SKM-1 (cell line): ENCODE results near the gene SEMA6A.

ENCODE experiments used
- DNase-seq: peaks from one replicate; lab custom pipeline; 2025; ENCODE audit not compliant: unreplicated experiment; lab: John Stamatoyannopoulos, UW

The SEMA6A gene

DNA sequence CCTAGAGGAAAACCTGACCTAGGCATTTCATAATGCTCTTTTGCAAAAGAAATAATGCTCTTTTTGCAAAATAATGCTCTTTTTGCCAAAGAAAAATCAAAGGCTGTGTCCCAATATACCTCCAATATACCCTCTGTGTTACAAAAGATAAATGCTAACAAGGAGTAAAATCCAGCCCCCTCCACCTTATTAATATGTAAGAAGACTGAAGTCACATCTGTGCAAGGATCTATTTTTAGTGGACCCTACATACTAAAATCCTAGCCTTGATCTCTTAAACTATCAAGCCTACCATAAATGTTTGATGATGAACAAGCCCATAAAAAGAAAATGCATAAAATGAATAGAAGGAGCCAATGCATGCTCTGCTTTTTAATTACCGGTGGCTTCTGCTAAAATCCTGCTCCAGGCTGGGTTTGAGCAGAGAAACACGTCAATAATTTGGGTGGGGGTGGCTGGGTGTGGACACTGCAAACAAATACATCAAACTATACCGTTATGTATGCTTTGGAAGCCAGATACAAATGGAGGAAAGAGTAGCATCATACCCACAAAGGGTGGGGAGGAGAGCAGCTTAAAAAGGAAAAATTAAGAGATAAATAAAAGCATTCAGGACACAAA is 131.6 kb downstream of the SEMA6A start:
- DNase-seq, result no peak

DNA sequence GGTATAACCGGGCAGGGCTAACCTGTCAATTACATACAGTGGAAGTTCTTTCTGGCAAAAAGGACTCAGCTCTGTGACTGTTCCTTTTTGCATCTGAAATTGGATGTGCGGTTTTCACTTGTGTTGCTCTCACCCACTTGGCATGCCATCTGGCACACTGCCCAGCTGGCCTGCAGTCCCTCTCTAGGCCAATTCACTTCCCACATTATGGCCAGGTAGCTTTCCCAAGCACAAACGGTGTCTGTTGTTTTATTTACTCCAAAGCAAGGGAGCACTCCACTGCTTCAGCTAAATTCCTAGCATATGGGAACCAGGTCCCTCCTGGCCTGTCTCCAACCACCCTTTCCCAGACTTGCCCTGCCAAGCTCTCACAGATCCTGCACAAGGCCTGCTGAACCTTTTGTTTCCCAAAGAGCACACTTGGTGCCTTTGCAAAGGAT is 132.5 kb downstream of the SEMA6A start:
- no peak for DNase-seq

DNA sequence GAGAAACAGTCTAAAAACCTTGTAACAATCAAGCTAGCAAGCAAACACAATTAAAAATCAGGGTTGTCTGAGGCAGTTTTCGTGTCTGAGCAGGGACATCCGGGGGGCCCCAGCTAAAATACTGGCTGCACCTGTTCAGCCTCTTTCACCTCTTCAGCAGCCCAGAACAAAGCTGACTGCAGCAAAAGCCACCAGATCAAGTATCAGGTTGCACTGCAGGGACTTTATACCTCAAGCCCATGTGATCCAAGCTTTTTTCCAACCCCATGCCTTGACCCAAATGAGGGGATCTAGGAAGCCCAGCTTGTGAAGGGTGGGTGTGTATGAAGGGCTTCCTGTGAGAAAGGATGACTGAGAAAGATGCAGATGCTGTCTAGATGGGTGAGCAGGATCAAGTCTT is 133.4 kb downstream of the SEMA6A start:
- no peak for DNase-seq

DNA sequence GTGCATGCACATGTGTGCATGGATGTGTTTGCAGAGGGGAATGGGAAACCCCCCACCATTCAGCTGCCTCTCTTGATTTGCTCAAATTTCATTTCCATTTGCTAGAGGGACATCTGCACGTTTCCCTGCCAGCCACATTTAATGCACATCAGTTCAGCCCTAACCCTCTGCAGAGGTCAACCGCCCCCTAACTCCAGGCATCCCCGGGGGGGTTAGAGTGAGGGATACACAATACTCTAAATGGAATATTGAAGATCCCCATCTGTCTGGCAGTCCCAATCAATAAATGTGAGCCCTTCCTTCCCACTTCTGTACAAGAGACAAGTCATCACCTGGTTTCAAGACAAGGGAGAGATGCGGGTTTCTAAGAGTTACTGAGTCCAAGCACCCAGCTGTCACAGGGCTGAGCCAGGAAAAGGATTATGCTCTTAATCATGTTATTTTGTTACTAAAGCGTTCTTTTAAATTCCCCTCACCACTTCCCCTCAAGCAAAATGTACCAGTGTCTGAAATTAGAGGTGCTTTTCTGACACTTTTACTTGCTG is 134.1 kb downstream of the SEMA6A start:
- no peak for DNase-seq

DNA sequence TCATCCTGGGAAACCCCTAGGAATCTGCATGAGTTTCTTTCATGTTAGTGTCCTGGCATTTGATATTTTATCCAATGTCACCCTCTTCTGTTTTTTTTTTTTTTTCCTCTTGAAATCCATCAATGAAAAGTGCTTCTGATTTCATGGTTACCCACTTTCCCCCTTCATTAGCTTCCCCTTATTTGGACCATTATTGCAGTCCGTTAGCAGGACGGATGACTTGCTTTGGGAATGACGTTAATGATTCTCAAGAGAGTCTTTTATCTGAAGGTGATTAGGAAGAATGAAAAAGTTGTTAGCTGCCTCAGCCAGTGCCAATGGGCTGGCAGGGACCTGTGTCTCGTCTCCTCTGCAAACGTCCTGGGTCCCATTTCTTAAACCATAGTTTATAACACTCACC is 134.7 kb downstream of the SEMA6A start:
- DNase-seq, result no peak

DNA sequence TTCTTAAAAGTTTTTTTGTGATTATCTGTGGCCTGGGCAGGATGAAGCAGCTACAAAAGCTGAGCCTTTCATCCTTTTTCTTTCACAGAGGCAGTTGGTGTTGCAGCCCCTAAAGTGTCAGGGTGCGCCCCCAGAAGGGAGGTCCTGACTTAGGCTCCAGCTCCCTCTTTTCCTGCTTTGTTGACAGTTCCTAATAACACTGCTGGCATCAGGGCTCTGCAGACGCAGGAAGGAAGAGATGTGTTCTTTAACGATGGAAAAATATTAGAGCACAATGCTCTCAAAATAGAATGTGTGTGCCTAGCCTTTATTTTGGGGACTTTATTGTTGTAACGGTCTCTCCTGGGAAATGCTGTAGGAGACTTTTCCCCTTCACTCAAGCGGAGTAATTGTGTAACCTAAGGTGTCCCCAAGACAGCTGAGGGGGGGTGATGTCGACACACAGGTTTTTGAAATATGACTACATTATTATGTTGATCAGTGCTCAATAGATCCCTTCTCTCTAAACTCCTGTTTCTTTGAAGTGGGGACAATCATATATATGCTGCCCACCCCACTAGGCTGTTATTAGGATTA is 135.6 kb downstream of the SEMA6A start:
- DNase-seq, result no peak

DNA sequence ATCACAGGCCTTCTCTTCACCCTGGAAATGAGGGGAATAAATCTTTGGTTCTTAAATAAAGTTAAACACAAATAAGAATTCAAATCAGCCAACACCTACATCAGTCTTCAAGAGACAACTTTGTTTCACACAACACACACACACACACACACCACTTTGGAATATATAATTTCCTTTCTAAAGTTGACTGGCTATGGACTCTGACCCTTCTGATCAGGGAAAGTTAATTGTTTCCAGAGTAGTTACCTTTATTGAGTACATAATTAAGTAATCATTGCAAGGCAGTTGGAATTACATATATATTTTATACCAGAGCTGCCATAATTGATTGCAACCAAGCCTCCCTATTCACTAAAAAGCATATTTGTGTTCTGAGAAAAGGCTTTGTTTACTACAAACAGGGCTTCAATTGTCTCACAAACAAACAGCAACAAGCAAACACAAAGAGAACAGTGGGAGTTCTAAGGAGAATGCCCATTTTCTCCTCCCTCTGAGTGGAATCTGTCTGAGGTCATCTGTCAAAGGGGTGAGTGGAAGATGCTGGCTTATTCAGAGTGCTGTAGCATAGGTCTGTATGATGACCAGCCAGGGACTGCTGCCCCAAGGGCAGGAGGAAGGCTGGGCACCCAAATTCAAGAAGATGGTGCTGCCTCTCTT is 136.6 kb downstream of the SEMA6A start:
- no peak for DNase-seq

DNA sequence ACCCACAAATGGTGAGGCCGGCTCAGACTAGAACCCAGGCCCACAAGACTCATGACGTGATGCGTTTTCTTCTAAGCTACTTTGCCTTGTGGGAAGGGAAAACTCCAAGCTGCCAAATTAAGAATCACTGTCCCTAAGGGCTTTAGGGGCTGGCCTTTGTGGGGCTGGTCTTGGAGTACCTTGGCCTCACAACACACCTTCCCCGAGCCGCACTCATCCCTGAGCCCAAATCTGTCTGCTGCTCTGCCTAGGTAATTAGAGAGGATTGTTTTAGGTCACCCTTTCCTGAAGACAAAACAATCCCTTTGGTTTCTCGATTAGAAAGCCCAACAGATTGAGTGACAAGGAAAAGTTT is 137.3 kb downstream of the SEMA6A start:
- no peak for DNase-seq

DNA sequence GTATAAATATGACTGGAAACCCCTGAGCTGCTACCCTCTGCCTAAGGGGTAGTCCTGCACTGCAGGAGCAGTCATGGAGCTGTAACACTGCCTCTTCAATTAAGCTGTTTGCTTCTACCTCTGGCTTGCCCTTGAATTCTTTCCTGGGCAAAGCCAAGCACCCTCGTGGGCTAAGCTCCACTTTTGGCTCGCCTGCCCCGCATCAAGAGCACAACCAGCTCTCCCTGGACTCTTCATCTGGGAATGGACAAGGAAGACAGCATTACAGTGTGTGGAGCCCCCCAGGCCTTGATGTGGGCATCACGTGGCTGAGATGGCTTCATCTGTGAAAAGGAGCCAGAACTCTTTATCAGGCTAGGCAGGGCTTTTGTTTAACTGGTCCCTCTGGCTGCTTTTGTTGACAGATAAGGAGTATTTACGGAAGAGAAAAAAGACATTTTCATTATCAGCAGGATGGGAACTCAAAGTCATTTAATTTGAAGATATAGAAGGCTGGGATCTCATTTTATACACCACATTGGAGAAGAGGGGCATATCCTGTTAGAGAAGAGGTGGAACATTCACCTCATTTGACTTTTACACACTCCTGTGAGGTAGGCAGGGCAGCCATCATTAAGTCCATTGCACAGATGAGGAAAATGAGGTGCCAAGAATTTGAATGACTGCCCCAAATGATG is 137.8 kb downstream of the SEMA6A start:
- DNase-seq, result no peak

DNA sequence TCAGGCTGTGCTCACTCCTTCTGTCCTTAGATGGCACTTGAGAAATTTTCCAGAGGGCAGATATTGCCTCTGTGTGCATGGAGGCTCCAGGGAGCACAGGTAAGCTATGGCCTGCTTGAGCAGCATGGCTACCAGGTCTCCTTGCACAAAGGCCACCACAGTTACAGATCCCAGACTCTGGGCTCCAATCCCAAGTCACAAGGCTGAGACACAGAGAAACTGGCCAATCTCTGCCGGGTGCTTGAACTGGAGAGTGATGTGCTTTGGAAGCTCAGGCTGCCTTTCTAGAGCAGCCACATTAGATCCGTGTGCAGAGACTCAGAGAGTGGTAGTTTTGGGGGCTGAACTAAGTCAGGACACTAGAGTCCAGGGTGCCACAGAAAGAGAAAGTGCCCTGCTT is 145.7 kb downstream of the SEMA6A start:
- no peak for DNase-seq

DNA sequence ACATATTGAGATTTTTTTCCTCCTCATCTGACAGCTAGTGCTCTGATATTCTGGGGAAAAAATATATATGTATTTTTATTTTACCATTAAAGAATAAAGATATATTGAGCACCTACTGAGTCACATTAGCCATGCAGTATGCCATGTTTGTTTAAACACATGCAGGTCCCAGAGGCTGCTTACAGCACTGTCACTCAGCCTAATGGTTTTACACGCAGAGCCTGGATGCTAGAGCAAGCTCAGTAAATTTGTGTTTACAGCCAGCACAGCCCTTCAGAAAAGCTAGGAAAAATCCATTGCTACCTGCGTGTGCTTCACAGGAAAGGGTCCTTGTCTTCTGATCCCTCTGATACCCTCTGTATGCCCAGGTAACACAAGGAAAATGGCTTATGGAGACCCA is 146.2 kb downstream of the SEMA6A start:
- DNase-seq, result no peak

DNA sequence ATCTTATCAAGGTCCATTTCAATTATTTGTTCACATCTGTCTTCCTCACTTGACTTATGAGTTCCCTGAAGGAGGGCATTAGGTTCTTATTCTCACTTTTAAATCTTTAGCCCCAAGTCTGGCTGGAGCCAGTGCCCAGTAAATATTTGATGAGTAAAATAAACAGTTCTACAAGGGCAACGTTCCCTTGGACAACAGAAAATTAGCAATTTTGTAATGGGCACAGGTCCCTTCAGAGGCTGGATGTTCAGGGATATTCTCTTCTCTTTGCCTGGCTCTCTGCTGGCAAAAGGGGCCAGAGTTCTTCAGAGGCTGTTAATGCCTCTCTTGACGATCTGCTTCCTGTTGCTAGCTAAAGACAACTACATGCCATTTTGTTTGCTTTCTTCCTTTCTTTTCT is 149.7 kb downstream of the SEMA6A start:
- no peak for DNase-seq

DNA sequence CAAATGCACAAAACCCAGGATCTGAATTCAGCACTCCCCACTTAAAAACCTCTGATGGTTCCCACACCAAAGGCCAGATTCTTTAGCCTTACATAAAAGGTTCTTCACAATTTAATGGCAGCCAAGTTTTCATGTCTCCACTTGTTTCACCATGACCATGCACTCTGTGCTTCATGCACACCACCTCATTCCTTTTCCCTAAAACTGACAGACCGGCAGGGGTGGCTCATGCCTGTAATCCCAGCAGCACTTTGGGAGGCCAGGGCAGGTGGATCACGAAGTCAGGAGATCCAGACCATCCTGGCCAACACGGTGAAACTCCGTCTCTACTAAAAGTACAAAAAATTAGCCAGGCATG is 150.4 kb downstream of the SEMA6A start:
- no peak for DNase-seq

DNA sequence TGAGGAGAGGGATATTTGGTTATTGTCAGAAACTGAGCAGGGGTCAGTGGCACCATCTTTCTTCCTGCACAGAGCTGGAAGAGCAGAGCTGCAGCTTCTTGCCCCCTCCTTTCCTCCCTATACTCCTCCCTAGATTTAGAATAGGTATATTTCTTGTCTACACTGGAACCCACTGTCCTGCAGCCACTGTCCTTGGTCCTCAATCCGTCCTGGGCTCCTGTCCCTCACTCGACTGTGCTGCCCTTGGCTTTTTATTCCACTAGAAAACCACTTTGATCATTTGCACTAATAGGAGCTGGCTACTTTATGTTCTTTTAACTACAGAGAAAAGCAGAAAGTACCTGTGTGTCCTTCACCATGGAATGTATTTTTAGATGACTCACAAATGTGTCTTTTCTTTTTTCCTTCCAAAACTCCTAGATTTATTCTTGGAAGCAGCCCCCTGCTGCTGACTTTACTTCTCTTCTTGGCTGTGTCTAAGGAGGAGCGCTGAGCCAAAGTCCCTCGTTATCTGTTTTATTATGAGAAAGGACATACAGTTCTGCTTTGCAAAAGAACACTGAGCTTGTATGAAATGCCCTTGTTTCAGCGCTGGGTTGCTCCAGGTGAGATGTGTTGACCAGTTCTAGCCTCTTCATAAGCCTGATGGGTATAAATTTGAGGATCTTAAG is 150.9 kb downstream of the SEMA6A start:
- no peak for DNase-seq

DNA sequence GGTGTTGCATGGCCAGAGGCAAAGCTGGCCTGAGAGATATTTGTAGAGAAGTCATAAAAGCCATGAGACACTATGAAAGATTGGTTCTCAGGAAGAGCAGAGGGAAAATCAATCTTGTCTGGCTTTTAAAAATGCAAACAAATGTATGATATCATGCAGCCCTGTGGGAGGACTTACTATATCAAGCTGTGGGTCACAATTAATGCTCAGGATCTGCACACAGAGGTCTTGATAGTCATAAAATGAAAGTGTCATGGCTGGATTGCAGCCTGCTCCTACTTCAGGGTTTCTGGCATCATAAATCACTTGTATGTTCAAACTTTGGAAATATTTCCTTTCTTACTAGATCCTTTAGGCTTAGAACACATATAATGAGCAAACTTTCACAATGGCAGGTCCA is 151.5 kb downstream of the SEMA6A start:
- no peak for DNase-seq

DNA sequence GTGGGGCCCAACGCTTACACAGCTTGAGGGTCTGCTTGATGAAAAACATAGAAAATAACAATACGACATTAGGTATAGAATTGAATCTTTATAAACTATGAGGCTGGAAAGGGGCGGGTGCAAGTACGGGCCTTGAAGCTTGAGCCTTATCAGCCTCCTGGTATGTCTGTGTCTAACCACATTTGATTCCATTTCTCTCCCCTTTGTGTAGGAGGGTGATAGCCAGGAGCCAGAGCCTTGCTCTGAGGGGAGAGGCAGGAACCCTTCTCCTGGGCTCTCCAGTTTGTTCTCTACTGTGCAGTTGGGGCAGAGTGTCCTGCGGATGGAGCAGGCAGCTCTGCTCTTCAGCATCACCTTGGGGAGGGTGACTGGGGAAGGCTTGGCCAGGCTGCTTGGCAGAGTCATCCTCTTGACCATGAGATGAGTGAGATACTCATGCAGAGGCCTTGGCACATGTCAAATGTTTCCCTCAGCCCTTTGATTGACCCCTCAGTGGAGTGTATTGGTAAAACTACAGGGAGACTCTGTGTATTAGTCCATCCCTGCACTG is 153.5 kb downstream of the SEMA6A start:
- DNase-seq, result no peak

DNA sequence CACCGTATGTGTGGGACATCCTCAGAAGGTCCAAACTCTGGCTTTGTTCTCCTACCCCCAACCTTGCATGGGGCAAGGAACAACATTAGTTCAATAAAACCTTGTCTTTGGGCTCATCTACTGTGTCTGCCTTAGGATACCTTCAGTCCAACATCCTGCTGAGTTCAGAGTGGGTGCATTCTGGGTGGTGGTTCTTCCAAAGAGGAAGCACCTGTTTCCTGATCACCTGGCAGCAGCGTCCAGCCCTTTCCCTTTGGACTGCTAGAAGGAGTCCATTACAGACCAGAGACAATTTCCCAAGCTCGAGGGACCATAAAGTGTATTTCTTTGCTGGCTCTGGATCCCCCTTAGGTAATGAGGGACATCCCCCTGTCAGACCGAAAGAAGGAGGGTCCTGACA is 154.1 kb downstream of the SEMA6A start:
- DNase-seq, result no peak

DNA sequence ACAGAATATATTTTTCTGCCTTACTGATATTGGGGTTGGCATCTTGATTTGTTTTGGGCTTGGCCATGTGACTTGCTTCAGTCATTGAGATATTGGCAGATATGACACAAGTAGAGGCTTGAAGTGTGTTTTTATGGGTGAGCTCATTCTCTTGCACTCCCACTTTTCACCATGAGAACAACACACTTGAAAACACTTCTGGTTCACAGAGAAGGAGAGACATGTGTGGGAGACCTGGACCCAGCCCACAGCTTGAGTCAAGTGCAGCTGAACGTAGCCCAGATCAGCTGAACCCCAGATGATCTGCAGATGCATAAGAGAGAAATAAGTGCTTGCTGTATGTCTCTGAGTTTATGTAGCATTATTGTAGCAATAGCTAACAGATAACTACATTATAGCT is 155.4 kb downstream of the SEMA6A start:
- DNase-seq, result no peak

DNA sequence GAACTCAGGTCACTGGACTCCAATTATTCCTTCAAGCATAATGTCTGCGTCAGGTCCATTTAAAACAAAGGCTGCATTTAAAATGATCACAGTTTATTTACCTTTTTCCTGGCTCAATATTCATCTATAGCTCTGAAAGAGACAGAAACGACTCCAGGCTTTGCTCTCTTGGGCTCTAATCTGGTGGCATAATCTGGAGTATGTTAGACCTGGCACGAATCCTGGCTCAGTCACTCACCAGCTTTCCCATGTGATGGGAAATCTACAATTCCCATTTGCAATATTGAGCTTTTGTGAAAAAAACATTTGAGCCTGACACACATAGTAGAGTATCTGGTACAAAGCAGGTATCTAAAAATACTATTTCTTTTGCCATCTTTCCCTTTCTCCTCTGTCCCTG is 155.8 kb downstream of the SEMA6A start:
- no peak for DNase-seq

DNA sequence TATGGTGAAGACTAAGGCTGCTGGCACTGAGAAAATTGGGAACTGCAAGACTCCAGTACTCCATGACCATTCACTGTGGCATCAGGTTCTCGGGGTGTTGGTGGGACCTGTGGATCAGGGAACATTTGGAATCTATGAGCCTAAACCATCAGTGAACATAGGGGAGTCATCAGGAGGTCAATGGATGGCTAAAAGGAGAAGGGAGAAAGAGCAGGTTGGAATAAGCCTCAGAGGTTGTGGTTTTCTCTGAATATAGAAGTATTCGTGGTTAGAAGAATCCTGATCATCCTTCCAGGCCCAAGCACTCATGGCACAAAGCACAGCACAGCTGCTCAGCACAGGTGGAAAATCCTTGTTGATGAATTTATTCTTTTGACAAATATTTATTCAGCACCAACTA is 156.6 kb downstream of the SEMA6A start:
- no peak for DNase-seq

DNA sequence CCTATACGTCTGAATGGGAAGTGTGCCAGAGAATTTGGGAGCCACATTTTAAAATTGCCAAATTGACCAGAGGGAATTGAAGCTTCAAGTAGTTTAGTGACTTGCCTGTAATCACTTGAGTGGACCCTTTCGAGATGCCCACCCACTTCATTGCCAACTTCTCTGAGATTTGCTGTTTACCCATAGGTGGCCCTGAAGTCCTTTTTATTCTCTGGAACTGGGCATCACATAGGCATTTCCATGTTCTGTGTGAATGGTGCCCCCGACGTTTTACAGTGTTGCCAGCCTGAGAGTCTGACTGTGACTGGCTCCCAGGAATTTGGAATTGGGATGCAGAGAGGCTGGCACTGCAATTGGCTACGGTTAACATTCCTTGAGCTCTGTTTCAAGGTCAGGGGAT is 158.6 kb downstream of the SEMA6A start:
- DNase-seq, result no peak
